ENCODE results near the gene EXOC4. TPM values are rescaled to one million over a fixed set of nuclear protein-coding genes. Genes with fewer than 3 reads are reported as not detected.
"Not testable (repeated sequence)": the region's sequence is repeated elsewhere in the genome, so short reads cannot be mapped to it uniquely, and the experiment has no call there.

The EXOC4 gene
- total RNA-seq, 1 donor from 2014 or later = 145 TPM

GRCh38 chr7:134073276-134073675 is 820.4 kb downstream of the EXOC4 start:
- no peak for TF ChIP-seq CTCF (IDR thresholded peaks at IDR 0.05; ENCODE audit: unreplicated experiment)
- no peaks in the 10 kb centered on the region for H3K27me3 Mint-ChIP-seq
- no peak for DNase-seq (ENCODE audit: low spot score, unreplicated experiment)
- no peak overlapping the region for H3K4me3 Mint-ChIP-seq (ENCODE audit: low read depth)
- H3K36me3 Mint-ChIP-seq (ENCODE audit: insufficient read depth) = peaks cover 23% of the 10 kb centered on the region
- H3K9me3 Mint-ChIP-seq (ENCODE audit: low read depth) = peaks cover 9% of the 10 kb centered on the region
- no peaks in the 10 kb centered on the region for H3K4me1 Mint-ChIP-seq (ENCODE audit: low read depth)
- no peak overlapping the region for H3K27ac Mint-ChIP-seq

GRCh38 chr7:134075799-134076198 is 822.9 kb downstream of the EXOC4 start:
- no peak for DNase-seq (ENCODE audit: low spot score, unreplicated experiment)
- H3K27me3 Mint-ChIP-seq = no peaks in the 10 kb centered on the region
- no peak for TF ChIP-seq CTCF (IDR thresholded peaks at IDR 0.05; ENCODE audit: unreplicated experiment)

GRCh38 chr7:134077560-134077959 is 824.7 kb downstream of the EXOC4 start:
- H3K9me3 Mint-ChIP-seq (ENCODE audit: low read depth) = peaks cover 12% of the 10 kb centered on the region
- H3K27ac Mint-ChIP-seq; H3K4me1 Mint-ChIP-seq (ENCODE audit: low read depth); H3K27me3 Mint-ChIP-seq; H3K4me3 Mint-ChIP-seq (ENCODE audit: low read depth); DNase-seq (ENCODE audit: low spot score, unreplicated experiment): not testable (repeated sequence)
- H3K36me3 Mint-ChIP-seq (ENCODE audit: insufficient read depth) = peaks cover 24% of the 10 kb centered on the region

More at GRCh38 chr7:134075799-134076198, 822.9 kb downstream of the EXOC4 start:
- no peak overlapping the region for H3K4me3 Mint-ChIP-seq (ENCODE audit: low read depth)
- peaks cover 21% of the 10 kb centered on the region for H3K36me3 Mint-ChIP-seq (ENCODE audit: insufficient read depth)
- H3K9me3 Mint-ChIP-seq (ENCODE audit: low read depth) = peaks cover 9% of the 10 kb centered on the region
- H3K27ac Mint-ChIP-seq = no peak overlapping the region
- H3K4me1 Mint-ChIP-seq (ENCODE audit: low read depth) = no peaks in the 10 kb centered on the region

GRCh38 chr7:134078991-134079390 is 826.1 kb downstream of the EXOC4 start:
- H3K4me1 Mint-ChIP-seq (ENCODE audit: low read depth) = no peaks in the 10 kb centered on the region
- DNase-seq (ENCODE audit: low spot score, unreplicated experiment) = no peak
- H3K9me3 Mint-ChIP-seq (ENCODE audit: low read depth) = peaks cover 12% of the 10 kb centered on the region

GRCh38 chr7:134081695-134082094 is 828.8 kb downstream of the EXOC4 start:
- Mint-ChIP-seq H3K4me3 (ENCODE audit: low read depth) (no peak overlapping the region), H3K9me3 (ENCODE audit: low read depth) (peaks cover 16% of the 10 kb centered on the region), H3K36me3 (ENCODE audit: insufficient read depth) (peaks cover 19% of the 10 kb centered on the region), H3K4me1 (ENCODE audit: low read depth) (no peaks in the 10 kb centered on the region), H3K27ac (no peak overlapping the region), H3K27me3 (no peaks in the 10 kb centered on the region)
- DNase-seq (ENCODE audit: low spot score, unreplicated experiment) = no peak
- TF ChIP-seq CTCF (IDR thresholded peaks at IDR 0.05; ENCODE audit: unreplicated experiment) = no peak

More at GRCh38 chr7:134078991-134079390, 826.1 kb downstream of the EXOC4 start:
- H3K36me3 Mint-ChIP-seq (ENCODE audit: insufficient read depth) = peaks cover 26% of the 10 kb centered on the region
- H3K4me3 Mint-ChIP-seq (ENCODE audit: low read depth) = no peak overlapping the region
- H3K27me3 Mint-ChIP-seq = no peaks in the 10 kb centered on the region
- TF ChIP-seq CTCF (IDR thresholded peaks at IDR 0.05; ENCODE audit: unreplicated experiment) = no peak
- H3K27ac Mint-ChIP-seq = no peak overlapping the region

- Mint-ChIP-seq H3K27me3 (no peaks in the 10 kb centered on the region), H3K9me3 (ENCODE audit: low read depth) (peaks cover 26% of the 10 kb centered on the region), H3K36me3 (ENCODE audit: insufficient read depth) (peaks cover 25% of the 10 kb centered on the region), H3K4me3 (ENCODE audit: low read depth) (no peak overlapping the region), H3K27ac (no peak overlapping the region), H3K4me1 (ENCODE audit: low read depth) (no peaks in the 10 kb centered on the region)
- no peak for TF ChIP-seq CTCF (IDR thresholded peaks at IDR 0.05; ENCODE audit: unreplicated experiment)
- DNase-seq (ENCODE audit: low spot score, unreplicated experiment) = no peak
Measured at GRCh38 chr7:134083766-134084487, 831.0 kb downstream of the EXOC4 start.

Measured in progenitor cell of endocrine pancreas (in vitro differentiated cells).